K562 (cell line): ENCODE measurements around the gene FSTL4. TPM values are rescaled to one million over a fixed set of nuclear protein-coding genes. Genes with fewer than 3 reads are reported as not detected.

ENCODE experiments used
- ATAC-seq: fragments of 200-7000 bp; cut with Tn5 transposase; 3 replicates; pipeline ENCODE4 v1.9.1; 2020; ENCODE audit warnings: moderate library complexity
- BruUV-seq: library from RNA; stranded (reverse); fragments of 400-500 nt; replicated peaks from 2 replicates; lab custom pipeline; 2021; lab: Mats Ljungman, UMichigan
- CTCF ChIA-PET: fragments of 300-600 bp; formaldehyde crosslinking; extraction: SDS; loops from one replicate; lab custom pipeline; 2021; ENCODE audit warnings: low intra/inter-chr PET ratio; lab: Yijun Ruan, JAX
- POLR2A ChIA-PET: fragments of 300-600, 350-650 bp; sonication (Branson Sonifier 250); formaldehyde crosslinking; extraction: SDS; loops from one replicate; lab custom pipeline; 2021; ENCODE audit warnings: antibody characterized with exemption, inconsistent platforms; lab: Yijun Ruan, JAX
- DNase-seq, 4 experiments: peaks; one replicate each; pipeline versions ENCODE4 v3.0.0 to v3.0.0-alpha.2; 2011 to 2018; ENCODE audit warnings: low spot score in 3 of 4, mixed read lengths in 3 of 4; ENCODE audit errors: extremely low read depth in 1 of 4
- FAIRE-seq: peaks from 2 replicates; lab custom pipeline; 2011; peaks lifted over from hg19 to GRCh38; lab: Jason Lieb, UNC
- H2AFZ ChIP-seq: 2 replicates; pipeline ENCODE4 v1.6.0; 2011; ENCODE audit warnings: low read depth, low read length, control low read depth, inconsistent platforms
- H3K27ac ChIP-seq: fragments of 200-600 bp; 3 replicates; pipeline ENCODE4 v1.8.0; 2011; ENCODE audit warnings: low read depth, mild to moderate bottlenecking, control low read depth, inconsistent platforms, low read length, moderate library complexity, mixed read lengths; ENCODE audit errors: extremely low read depth
- H3K27me3 ChIP-seq, 2 experiments: fragments of 300-600 bp in 1 of 2; 2 replicates in 1 of 2; 3 replicates in 1 of 2; pipeline versions ENCODE4 v1.6.0 to v1.8.0; 2011; ENCODE audit warnings: inconsistent platforms in 2 of 2, low read length in 2 of 2, mild to moderate bottlenecking in 1 of 2, mixed read lengths in 1 of 2, moderate library complexity in 1 of 2; ENCODE audit not compliant: control insufficient read depth in 2 of 2, insufficient read depth in 2 of 2
- H3K36me3 ChIP-seq: fragments of 300-600 bp; 3 replicates; pipeline ENCODE4 v1.8.0; 2011; ENCODE audit warnings: mild to moderate bottlenecking, low read length, inconsistent platforms; ENCODE audit not compliant: control insufficient read depth, insufficient read depth
- H3K4me1 ChIP-seq, 2 experiments: fragments of 200-600 bp in 1 of 2; replicated peaks in 1 of 2; 2 replicates in 1 of 2; 3 replicates in 1 of 2; pipeline versions ENCODE4 v1.5.1 to v1.8.0; 2011; ENCODE audit warnings: inconsistent platforms in 2 of 2, low read length in 2 of 2, mild to moderate bottlenecking in 1 of 2, mixed read lengths in 1 of 2, moderate library complexity in 1 of 2; ENCODE audit not compliant: control insufficient read depth in 2 of 2, insufficient read depth in 2 of 2
- H3K4me2 ChIP-seq: 2 replicates; pipeline ENCODE4 v1.6.1; 2011; ENCODE audit warnings: low read length, control low read depth, inconsistent platforms, mixed read lengths; ENCODE audit not compliant: insufficient read depth
- H3K4me3 ChIP-seq: fragments of 200-600 bp; sonication (generic), shearing (Covaris generic); 2 replicates; pipeline ENCODE4 v1.5.1; 2016; ENCODE audit warnings: control low read depth, inconsistent platforms
- H3K79me2 ChIP-seq: fragments of 200-600 bp; 3 replicates; pipeline ENCODE4 v1.8.0; 2011; ENCODE audit warnings: low read length, inconsistent platforms; ENCODE audit not compliant: control insufficient read depth, insufficient read depth
- H3K9ac ChIP-seq, 2 experiments: 2 replicates each; pipeline versions ENCODE4 v1.6.0 to v1.6.1; 2011; ENCODE audit warnings: low read depth in 2 of 2, low read length in 2 of 2, control low read depth in 1 of 2, inconsistent platforms in 1 of 2, mild to moderate bottlenecking in 1 of 2, mixed read lengths in 1 of 2; ENCODE audit not compliant: insufficient read depth in 1 of 2
- H3K9me1 ChIP-seq: one replicate; pipeline ENCODE4 v1.6.0; 2011; ENCODE audit warnings: inconsistent platforms, mild to moderate bottlenecking, low read length, moderate library complexity; ENCODE audit not compliant: control insufficient read depth, insufficient read depth
- H3K9me3 ChIP-seq: replicated peaks from 2 replicates; pipeline ENCODE4 v1.5.1; 2011; ENCODE audit warnings: low read depth, low read length, inconsistent platforms; ENCODE audit not compliant: control insufficient read depth, insufficient read depth
- H4K20me1 ChIP-seq: replicated peaks from 2 replicates; pipeline ENCODE4 v1.6.1; 2011; ENCODE audit warnings: low read length, inconsistent platforms, mixed read lengths; ENCODE audit not compliant: control insufficient read depth, insufficient read depth
- CEBPG ChIP-seq, 3 experiments: fragments of 200-800 bp in 1 of 3; sonication (Bioruptor generic) in 1 of 3; sonication (generic) in 1 of 3; formaldehyde crosslinking in 1 of 3; IDR thresholded peaks in 2 of 3; conservative IDR thresholded peaks in 1 of 3; 2 replicates each; pipeline versions ENCODE4 v1.6.1 to v1.8.0; 2016 to 2022; ENCODE audit warnings: missing compliant biosample characterization in 2 of 3, missing genetic modification characterization in 2 of 3, mild to moderate bottlenecking in 1 of 3, missing genetic modification reagents in 1 of 3
- DIDO1 ChIP-seq: fragments of 450-650 bp; IDR thresholded peaks from 2 replicates; pipeline ENCODE4 v1.6.1; 2016; ENCODE audit warnings: low read depth, missing biosample characterization, missing genetic modification characterization
- FOXP1 ChIP-seq: sonication (generic); formaldehyde crosslinking; IDR thresholded peaks from 2 replicates; pipeline ENCODE4 v1.8.0; 2022; ENCODE audit warnings: mild to moderate bottlenecking, missing genetic modification reagents
- GATAD2A ChIP-seq: fragments of 450-650 bp; IDR thresholded peaks from 2 replicates; pipeline ENCODE4 v1.6.1; 2017
- NFYB ChIP-seq: IDR thresholded peaks from 2 replicates; pipeline ENCODE4 v1.6.1; 2011; ENCODE audit warnings: mild to moderate bottlenecking, moderate library complexity; ENCODE audit not compliant: insufficient read length; ENCODE audit errors: extremely low read depth
- OTX1 ChIP-seq: fragments of 450-650 bp; formaldehyde crosslinking; IDR thresholded peaks from 2 replicates; pipeline ENCODE4 v1.4.0; 2022; ENCODE audit warnings: mild to moderate bottlenecking
- TRIM24 ChIP-seq, 2 experiments: fragments of 450-650 bp; IDR thresholded peaks; 2 replicates each; pipeline ENCODE4 v1.6.1; 2016
- WGBS: fragments of 100-300 bp; shearing (Covaris generic); methylation state at CpG from one replicate; pipeline ENCODE4 v1.1.6; 2016; ENCODE audit warnings: low coverage, mixed read lengths; ENCODE audit not compliant: insufficient coverage; ENCODE audit errors: missing lambda C conversion rate; 5-methylcytosine and 5-hydroxymethylcytosine counted together
- in situ Hi-C: fragments of 300-500 bp; cut with MboI; formaldehyde crosslinking; loops from 4 replicates; pipeline ENCODE4 v1.15.0; 2018; ENCODE audit warnings: inconsistent platforms, mixed read lengths
- intact Hi-C: fragments of 100-400 bp; cut with micrococcal nuclease; formaldehyde crosslinking; loops from 2 replicates; pipeline ENCODE4 v1.14.2; 2022
- polyA plus RNA-seq, 8 experiments: library from polyadenylated mRNA; depleted of rRNA in 4 of 8; stranded (reverse) in 5 of 8; unstranded in 3 of 8; fragments of >200 nt; fragmentation: Nextera tagmentation in 2 of 8; fragmentation: Illumina TruSeq in 1 of 8; extraction: Ambion mirVana in 2 of 8; extraction: Trizol in 1 of 8; gene quantifications; 2 replicates each; pipeline versions ENCODE4 v1.2.1 to v1.2.3, GENCODE V29; 2011 to 2014; ENCODE audit warnings: inconsistent platforms in 1 of 8, missing spikeins in 1 of 8
- total RNA-seq, 7 experiments: library from RNA; depleted of rRNA in 6 of 7; stranded (reverse); fragments of >200 nt in 6 of 7; fragmentation: Illumina TruSeq in 2 of 7; extraction: Trizol in 2 of 7; gene quantifications; 2 replicates each; pipeline versions ENCODE4 v1.2.1 to v1.2.3, GENCODE V29; 2011 to 2021; ENCODE audit warnings: low replicate concordance in 1 of 7
- TF ChIP-seq, protein P1 (sequence below): IDR thresholded peaks from 3 replicates; pipeline ENCODE4 v1.6.1; 2011; ENCODE audit warnings: borderline replicate concordance, mild to moderate bottlenecking; ENCODE audit not compliant: insufficient read length, insufficient read depth

Gene FSTL4
- total and polyA plus RNA-seq, 9 of the 15 experiments (the other 6 are each of a cell fraction or from before 2014, with no cell fraction given), result 0.08 to 0.18 (median 0.10) TPM; not detected in 5

DNA sequence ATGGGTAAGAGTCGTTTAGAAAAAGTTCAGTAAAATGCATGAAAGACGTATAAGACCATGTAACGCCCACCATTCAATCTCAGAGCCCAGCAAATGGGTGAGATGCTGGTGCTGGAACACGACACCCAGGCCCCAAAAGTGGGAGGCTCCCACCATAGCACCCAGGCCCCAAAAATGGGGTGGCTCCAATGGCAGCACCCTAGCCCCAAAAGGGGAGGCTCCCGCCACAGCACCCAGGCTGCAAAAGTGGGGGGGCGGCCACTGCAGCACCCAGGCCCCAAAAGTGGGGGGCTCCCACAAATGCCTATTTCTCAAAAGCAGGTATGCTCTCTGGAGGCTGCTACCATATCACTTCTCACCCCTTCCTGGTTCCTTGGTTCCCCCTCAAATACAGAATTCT, 12.7 kb downstream of the FSTL4 start:
- H4K20me1 ChIP-seq, result no peaks in the 10 kb centered on the region
- CTCF ChIA-PET, result no interaction called here
- no peak overlapping the region for H3K4me3 ChIP-seq
- DNase-seq (no peak), FAIRE-seq (no peak), ATAC-seq (no peak)
- BruUV-seq, result no TSS peak
- no peaks in the 10 kb centered on the region for H3K36me3 ChIP-seq
- H2AFZ ChIP-seq, result no peak overlapping the region
- no peaks in the 10 kb centered on the region for H3K4me1 ChIP-seq
- no peaks in the 10 kb centered on the region for H3K79me2 ChIP-seq
- POLR2A ChIA-PET, result no interaction called here
- H3K27me3 ChIP-seq, result peaks cover 0 to 27% of the 10 kb centered on the region in 2 experiments; a peak in 3 of 5 replicates
- in situ Hi-C loops, result no loop called here
- no peak overlapping the region for H3K9ac ChIP-seq
- H3K9me3 ChIP-seq, result no peaks in the 10 kb centered on the region
- intact Hi-C loops, result no loop called here
- 3% methylated on average over 6 of the region's 6 CpGs for WGBS
- no peaks in the 10 kb centered on the region for H3K9me1 ChIP-seq
- H3K27ac ChIP-seq, result no peak overlapping the region
- no peak for TF ChIP-seq OTX1 (CRISPR knock-in tag)
- TF ChIP-seq, protein P1, sequence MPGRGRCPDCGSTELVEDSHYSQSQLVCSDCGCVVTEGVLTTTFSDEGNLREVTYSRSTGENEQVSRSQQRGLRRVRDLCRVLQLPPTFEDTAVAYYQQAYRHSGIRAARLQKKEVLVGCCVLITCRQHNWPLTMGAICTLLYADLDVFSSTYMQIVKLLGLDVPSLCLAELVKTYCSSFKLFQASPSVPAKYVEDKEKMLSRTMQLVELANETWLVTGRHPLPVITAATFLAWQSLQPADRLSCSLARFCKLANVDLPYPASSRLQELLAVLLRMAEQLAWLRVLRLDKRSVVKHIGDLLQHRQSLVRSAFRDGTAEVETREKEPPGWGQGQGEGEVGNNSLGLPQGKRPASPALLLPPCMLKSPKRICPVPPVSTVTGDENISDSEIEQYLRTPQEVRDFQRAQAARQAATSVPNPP, result no peak
- no peak for TF ChIP-seq TRIM24 (IDR thresholded peaks at IDR 0.05)
- no peak for TF ChIP-seq CEBPG (CRISPR knock-in tag; IDR thresholded peaks at IDR 0.05)
- TF ChIP-seq CEBPG (tag; conservative IDR thresholded peaks at IDR 0.05 in 1 of 2, IDR thresholded peaks at IDR 0.05 in 1 of 2), result no peak
- TF ChIP-seq DIDO1 (tag), result no peak
- no peak for TF ChIP-seq GATAD2A
- TF ChIP-seq FOXP1 (CRISPR knock-in tag), result no peak
- no peak for TF ChIP-seq NFYB
- no peak overlapping the region for H3K4me2 ChIP-seq
